ENCODE data around the gene MRC1.

GRCh38 chr10:17841050-17841449 lies 31.9 kb downstream of the MRC1 start:
- TF ChIP-seq POLR2AphosphoS5 (IDR thresholded peaks at IDR 0.05), result no peak
- TF ChIP-seq CTCF (IDR thresholded peaks at IDR 0.05), result no peak
- no peak for TF ChIP-seq POLR2A (IDR thresholded peaks at IDR 0.05)
- no peak for TF ChIP-seq EP300 (IDR thresholded peaks at IDR 0.05)
